Neuron (in vitro differentiated cells): ENCODE measurements around the gene PALLD.

Source experiments
- H2AFZ ChIP-seq: one replicate; pipeline ENCODE4 v1.6.1; 2013; ENCODE audit warnings: low read depth, mild to moderate bottlenecking, inconsistent platforms, low read length, moderate library complexity
- H3K27me3 ChIP-seq: one replicate; pipeline ENCODE4 v1.6.1; 2013; ENCODE audit warnings: low read length; ENCODE audit not compliant: insufficient read depth
- H3K36me3 ChIP-seq: one replicate; pipeline ENCODE4 v1.6.1; 2013; ENCODE audit warnings: low read length; ENCODE audit not compliant: insufficient read depth
- H3K4me1 ChIP-seq: one replicate; pipeline ENCODE4 v1.6.1; 2013; ENCODE audit warnings: low read length; ENCODE audit not compliant: insufficient read depth
- H3K4me3 ChIP-seq: 2 replicates; pipeline ENCODE4 v1.5.1; 2013; ENCODE audit warnings: mild to moderate bottlenecking, low read length, moderate library complexity
- H3K9me3 ChIP-seq: one replicate; pipeline ENCODE4 v1.6.1; 2013; ENCODE audit warnings: low read length

PALLD gene

DNA sequence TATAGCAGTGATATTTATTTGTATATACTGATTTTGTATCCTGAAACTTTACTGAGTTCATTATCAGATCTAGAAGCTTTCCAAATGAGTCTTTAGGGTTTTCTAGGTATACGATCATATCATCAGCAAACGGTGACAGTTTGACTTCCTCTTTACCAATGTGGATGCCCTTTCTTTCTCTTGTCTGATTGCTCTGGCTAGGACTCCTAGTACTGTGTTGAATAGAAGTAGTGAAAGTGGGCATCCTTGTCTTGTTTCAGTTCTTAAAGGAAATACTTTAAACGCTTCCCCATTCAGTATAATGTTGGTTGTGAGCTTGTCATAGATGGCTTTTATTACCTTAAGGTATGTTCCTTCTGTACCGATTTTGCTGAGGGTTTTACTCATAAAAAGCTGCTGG lies 475.7 kb downstream of the PALLD start:
- peaks cover 22% of the 10 kb centered on the region for H3K36me3 ChIP-seq
- peaks cover 13% of the 10 kb centered on the region for H3K9me3 ChIP-seq
- H3K4me3 ChIP-seq = no peak overlapping the region
- peaks cover 6% of the 10 kb centered on the region for H3K4me1 ChIP-seq
- no peaks in the 10 kb centered on the region for H3K27me3 ChIP-seq
- no peak overlapping the region for H2AFZ ChIP-seq
